GM12892 (cell line): ENCODE results near the gene DCPS.

Experiments used
- POLR2A ChIP-seq: IDR thresholded peaks from 2 replicates; pipeline ENCODE4 v1.6.1; 2011; ENCODE audit warnings: low read depth, low read length, control low read depth
- POLR2AphosphoS5 ChIP-seq: IDR thresholded peaks from 2 replicates; pipeline ENCODE4 v1.6.1; 2011; ENCODE audit warnings: low read depth, low read length, control low read depth
- TAF1 ChIP-seq: IDR thresholded peaks from 2 replicates; pipeline ENCODE4 v1.6.1; 2011; ENCODE audit warnings: low read depth, mild to moderate bottlenecking, control low read depth, low read length, borderline replicate concordance

DNA sequence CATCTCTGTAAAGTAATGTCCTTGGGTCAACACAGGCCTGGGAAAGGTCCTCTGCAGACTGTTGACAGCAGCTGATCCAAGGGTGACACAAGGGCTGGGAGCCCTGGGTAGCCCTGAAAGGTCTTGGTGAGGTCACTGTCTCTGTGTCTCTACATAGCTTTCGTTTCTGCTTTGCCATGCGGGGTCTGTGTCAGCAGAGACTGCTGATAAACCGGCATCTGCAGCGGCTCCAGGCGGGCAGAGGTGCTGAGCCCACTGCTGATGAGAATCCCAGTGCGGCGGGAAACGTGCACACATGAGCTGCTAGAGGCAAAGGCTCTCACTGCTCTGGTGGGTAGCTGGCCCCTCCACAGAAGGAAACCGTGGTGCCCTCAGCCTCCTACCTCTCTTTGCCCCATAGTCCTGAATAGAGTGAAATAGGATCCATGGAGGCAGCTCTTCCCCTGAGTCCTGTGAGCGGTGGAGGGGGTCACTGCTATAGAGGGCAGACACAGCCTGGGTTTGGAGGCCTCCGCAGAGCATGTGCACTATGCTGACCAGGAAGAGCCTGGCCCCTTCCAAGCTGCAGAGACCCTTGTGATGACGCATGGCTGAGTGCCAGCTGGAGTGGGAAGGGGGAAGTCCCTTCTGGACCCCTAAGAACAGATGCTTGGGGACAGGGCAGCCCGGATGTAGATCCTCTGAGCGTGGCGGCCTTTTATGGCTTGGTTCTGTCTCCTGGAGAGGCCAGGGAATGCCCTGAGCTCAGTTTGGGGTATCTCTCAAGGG is 33.8 kb downstream of the DCPS start:
- TF ChIP-seq POLR2A (no peak), POLR2AphosphoS5 (no peak), TAF1 (no peak)
